GM18909 (cell line): ENCODE results near the gene STK24.

Experiments used
- ATAC-seq: cut with Tn5 transposase; IDR thresholded peaks from one replicate; pipeline ENCODE4 v1.9.1; 2021; ENCODE audit warnings: mild to moderate bottlenecking; ENCODE audit not compliant: unreplicated experiment, poor library complexity

STK24 gene

DNA sequence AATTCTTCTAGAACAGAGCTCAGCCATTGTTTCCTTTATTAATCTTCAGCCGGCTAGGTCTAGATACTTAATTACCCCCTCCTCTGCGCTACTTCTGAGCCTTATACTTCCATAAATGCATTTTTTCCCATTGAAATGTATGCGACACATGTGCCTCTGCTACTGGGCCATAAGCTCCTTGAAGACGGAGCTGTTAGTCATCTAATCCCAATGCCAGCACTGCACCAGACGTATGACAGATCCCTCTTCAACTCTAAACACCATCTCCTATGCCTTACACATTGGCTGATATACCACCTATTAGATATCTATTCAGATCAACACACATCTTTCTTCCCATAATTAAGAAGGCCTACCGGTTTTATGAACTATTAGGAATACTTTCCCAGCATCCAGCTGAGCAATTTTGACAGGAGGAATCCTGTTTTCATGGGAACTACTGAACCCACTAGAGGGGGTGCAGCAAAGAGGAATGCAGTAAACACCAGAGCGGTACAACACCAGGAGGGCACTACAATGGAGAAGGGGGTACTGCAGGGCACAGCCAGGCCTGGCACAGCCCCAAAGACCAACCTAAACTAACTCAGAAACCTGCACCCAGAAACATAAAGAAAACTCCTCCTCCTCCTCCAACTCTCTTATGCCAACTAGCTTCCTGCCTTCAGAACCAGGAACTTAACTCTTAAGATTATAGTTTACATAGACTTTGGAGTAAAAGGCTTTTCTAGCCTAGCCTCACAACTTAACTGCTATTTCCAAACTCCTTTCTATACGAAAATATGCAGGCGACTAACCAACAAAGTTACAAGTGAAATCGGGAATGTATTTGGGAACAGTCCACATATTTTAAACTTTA, 18.7 kb downstream of the STK24 start:
- ATAC-seq = no peak

DNA sequence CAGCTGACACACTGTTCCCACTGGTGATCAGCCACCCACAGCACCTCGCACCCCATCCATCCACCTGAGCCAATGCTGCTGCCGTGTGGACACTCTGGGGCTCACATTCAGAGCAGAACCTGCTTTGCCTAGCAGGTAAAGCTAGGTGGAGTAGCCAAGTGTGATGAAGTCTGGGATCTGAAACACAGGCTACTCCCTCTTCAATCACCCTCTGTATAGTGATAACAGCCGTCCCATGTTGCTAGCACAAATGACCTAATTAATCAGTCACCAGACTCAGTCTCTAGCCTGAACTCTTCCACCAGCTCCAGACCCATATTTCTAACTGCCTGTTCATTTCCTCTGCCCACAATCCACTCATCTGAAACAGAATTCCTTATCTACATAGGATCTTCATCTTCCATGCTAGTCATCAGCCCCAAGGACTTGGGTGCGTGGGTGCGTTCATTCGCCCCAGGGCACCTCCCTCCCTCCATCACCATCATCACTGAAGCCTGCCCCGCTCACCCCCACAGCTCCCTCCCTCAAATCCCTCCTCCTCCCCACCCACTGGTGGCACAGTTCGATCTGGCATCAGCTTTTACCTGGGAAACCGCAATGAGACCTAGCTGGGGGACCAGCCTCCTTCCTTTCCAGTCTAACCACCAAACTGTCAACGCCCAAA, 19.8 kb downstream of the STK24 start:
- no peak for ATAC-seq

DNA sequence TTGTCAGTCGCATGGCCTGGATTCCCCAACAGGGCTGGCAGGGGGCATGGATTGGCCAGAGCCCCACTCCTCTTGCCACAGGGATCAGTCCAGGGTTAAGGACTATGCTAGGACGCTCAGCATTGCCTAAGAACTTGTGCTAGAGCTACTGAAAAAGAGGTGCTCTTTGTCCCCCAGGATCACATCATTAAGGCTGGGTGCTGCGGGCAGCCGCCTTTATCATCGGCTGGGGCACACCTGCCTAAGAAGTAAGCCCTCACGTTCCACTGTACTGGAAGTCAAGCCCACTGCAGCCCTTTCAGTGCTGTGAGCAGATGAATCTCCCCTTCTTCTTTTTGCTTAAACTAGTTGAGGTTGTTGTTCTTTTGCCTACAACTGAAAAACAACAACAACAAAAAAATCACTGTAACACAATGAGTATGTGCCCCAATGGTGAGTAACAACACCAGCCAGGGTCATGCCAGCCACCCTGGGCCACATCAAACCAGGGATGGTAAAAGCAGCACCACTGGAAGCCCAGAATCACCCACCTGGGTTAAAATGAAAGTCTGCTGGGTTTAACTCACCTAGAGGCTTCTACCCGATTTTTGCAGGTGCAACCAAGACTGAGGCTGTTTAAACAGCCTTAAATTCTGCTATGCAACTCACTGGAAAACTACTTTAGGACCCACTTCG, 20.6 kb downstream of the STK24 start:
- no peak for ATAC-seq

DNA sequence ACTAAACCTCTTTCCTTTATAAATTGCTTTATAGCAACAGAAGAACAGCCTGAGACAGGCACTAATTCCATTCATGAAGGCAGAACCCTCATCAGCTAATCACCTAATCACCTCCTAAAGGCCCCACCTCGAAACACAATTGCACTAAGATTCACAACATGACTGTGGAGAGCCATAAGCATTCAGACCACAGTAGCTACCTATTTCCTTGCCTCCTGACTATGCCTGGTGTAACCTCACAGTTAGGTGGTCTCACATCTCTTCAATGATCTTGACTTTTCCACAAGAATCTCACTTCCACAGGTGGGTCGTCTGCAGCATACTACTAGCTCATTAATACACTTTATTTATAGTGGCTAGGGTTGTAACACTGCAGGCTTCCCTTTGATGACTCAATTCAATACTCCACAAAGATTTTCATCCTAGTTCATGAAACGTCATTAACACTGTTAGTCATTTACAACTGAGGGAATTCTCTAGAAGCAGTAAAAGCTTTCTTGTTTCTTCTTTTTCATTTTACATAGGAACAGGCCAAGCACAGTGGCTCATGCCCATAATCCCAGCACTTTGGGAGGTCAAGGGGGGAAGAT, 27.1 kb downstream of the STK24 start:
- peak; percentile 77 for ATAC-seq

DNA sequence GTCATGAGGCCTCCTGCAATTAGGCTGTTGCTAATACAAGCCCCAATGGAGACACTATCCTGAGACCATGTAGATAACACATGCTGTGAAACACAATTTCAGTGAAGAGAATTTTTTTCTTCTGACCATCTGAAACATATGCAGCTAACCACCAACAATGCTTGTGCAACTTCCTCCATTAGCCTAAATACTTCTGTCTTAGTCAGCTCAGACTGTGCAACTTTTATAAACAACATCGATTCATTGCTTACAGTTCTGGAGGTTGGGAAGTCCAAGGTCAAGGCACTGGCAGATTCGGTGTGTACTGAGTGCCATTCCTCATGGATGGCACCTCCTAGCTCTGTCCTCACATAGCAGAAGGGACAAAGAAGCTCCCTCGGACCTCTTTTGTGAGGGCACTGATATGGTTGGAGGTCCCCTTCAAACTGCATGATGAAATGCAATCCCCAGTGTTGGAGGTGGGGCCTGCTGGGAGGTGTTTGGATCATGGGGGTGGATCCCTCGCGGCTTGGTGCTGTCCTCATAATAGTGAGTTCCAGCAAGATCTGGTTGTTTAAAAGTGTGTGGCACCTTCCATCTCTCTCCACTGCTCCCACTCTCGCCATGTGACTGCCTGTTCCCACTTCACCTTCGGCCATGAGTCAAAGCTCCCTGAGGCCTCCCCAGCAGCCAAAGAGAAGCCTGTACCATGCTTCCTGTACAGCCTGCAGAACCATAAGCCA, 27.7 kb downstream of the STK24 start:
- peak; percentile 43 for ATAC-seq

DNA sequence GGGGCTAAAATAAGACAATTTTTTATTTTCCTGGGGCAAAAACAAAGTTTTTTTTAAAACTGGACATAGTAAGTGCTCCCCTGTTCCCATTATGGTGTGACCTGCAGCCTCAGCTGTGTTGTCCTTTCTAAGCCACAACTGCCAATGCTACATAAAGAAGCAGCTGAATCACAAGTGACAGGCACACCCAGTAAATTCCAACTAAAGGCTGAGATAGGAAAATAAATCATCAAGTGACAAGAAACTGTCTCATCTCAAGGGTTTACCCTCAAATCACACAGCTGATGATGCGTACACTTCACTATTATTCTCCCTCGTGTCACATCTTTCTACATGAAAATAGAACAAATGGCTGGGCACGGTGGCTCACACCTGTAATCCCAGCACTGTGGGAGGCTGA, 28.7 kb downstream of the STK24 start:
- ATAC-seq = no peak

DNA sequence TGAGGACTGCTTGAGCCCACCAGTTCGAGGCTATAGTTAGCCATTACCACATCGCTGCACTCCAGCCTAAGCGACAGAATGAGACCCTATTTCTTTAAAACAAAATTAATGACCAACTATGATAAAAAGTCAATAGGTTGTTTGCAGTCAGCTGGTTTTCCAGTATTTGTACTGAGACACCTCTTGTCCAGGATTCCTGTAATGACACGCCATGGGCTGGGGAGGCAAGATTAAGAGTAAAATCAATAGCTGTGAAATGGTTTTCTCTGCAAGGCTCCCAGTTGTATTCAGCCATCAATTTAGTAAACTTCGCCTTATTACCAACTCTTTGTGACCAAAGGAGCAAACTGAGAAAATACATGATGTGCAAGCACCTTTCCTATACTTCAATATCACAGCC, 29.5 kb downstream of the STK24 start:
- ATAC-seq = no peak

DNA sequence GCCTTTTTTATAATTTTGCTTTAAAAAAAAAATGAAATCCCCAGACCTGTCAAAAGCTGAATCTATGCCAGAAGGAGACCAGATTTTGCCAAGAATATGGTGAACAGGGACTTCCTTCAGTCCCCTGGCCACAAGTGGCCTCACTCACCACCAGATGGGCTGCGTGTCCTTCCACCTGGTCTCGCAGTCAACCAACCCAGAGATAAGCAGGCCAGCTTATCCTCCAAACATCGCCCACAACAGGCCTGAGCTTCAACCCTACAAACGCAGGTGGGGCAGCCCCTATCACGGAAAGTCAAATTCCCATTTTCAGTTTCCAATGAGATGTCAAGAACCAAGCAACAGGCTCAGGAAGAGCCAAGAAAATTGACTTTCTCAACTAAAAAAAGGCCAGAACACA, 30.5 kb downstream of the STK24 start:
- no peak for ATAC-seq

DNA sequence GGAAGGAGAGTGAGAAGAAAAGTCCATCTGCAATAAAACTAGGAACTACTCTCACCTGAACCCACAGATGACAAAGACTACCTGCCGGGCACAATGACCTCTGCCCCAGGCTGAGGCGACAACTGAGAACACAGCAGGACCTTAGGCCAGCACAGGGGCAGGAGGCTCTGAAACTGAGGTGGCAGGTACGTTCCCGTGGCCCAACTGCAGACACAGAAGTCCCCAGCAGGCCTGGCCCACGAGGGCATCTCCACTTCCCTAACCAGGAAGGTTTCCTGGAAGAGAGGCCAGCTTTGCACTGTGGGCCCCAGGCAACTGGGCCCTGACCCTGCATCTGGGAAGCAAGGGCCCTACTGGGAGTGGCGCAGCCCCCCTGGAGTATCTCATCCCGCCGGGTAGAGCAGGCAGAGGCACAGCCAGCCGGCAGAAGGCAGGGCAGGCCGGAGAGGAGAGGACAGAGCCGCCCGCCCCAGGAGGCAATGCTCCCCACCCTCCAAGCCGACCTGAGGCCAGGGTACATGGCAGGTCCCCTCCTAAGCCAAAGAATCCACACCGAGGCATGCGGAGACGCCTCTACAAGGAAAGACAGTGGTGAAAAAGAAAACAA, 32.7 kb downstream of the STK24 start:
- no peak for ATAC-seq

DNA sequence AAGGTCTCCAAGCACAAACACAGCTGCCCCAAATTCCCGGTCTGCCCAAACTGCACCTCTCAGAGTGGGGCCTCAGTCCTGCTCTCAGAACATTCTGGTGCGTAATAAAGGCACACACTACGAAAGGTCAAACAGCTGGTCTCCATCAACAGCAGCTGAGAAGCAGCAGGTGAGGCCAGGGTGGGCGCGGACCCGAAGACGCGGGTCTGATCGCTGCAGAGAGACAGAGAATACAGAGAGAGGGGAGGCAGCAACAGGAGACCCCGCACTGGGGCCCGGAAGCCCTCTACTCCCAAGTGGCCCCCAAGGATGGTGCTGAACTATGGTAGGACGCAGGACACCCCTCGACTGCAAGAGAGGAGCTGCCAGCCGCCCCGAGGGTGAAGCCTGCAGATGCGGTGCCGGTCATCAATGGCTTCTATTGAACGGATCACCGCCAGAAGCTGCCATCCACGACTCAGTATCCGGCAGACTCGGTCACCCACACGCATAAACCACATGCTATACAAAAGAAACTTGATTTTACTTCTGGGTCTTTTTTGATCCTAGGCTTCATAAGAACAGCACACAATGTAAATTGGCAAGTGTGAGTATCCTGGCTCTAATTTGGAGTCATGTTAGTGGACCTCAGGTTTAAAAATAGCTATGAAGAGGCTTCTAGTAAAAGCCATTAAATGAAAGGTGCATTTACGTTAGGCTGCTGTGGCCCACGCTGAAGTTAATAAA, 33.4 kb downstream of the STK24 start:
- peak; percentile 28 for ATAC-seq

DNA sequence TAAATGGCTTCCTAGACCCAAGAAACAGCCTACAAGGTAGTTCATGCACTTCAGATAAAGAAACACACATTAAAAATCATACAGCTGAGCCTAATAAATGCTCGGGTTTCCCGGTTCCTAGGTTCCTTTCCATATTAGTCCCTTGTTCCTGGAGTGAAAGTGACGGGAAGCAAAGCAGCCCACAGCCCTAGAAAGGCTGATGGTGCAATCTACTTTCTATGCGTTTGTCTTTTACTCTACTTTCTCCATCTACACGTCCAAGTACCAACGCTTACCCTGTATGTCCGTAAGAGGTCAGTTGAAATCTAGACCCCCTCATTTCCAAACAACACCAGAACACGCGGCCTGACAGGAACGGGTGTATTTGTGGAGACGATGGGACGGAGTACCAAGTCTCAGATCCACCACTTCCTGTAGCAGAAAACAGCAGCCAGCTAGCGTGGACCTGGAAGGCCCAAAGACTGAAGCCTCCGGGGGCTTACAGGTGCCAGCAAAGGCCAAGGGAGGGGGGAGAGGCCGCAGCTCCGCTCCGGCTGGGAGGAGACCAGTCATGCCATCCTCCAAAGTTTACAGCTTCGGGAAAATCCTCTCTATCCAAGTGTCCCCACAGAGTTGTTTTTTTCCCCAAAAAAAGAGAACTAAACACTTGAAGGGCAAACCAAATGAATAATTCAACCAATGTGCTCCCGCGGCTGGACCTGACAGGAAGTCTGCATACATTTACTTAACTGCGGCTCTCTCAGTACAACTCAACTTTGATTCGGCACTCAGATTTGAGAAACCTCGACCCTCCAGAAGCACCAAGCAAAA, 34.1 kb downstream of the STK24 start:
- peak; percentile 54 for ATAC-seq

DNA sequence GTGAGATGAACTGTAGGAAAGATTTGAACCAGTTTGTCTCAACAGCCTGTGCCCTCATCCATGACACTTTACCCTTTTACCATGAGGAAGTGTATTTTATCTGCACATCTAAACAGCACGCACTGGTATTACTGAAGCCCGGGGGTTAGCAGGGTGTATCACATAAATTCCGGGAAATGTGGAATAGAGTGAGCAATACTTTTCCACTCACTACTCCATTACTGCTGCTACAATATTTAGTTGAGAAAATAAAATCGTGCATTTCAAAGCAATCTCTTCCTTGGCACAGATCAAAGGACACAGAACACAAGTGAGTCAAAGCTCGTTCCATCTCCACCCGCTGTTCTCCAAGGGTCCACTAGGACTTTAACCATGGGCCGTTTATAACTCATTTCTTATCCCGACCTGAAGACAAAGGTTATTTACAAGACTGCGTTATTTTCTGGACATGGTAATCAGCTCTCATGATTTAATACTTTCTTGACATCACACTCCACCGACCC, 35.2 kb downstream of the STK24 start:
- ATAC-seq = no peak

DNA sequence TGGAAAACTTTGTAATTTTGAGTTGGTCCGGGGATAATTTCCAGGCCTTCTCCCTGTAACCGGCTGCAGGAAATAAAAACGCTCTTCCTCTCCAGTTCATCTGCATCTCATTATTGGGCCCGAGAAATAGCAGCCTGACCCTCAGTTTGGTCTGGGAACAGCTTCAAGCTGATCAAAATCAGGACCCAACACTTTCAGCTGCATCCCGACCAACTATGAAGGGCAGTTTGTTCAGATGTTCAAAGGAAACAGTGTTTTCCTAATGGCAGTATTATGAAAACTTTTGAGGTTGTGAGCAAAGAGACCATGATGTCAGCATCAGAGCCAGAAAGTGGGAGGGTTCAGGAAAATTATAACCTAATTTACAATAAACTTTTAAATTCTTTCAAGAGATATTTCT, 35.7 kb downstream of the STK24 start:
- no peak for ATAC-seq

DNA sequence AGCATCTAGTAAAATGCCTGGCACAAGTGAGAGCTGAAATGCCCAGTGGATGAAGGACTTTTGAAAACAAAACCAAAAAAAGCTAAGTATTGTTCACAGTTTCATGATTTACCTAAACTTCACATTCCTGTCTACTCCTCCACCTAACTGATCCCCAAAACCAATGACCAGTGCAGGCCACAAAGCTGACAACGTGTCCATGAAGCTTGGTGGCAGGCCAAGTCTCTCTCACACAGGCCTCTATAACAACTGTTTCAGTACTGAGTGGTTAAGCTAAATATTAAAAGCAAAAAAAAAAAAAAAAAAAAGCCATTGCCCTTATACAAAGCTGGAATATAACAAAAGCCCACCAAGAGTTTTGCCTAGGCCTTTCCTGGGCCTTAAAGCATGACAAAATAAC, 36.4 kb downstream of the STK24 start:
- peak; percentile 36 for ATAC-seq

DNA sequence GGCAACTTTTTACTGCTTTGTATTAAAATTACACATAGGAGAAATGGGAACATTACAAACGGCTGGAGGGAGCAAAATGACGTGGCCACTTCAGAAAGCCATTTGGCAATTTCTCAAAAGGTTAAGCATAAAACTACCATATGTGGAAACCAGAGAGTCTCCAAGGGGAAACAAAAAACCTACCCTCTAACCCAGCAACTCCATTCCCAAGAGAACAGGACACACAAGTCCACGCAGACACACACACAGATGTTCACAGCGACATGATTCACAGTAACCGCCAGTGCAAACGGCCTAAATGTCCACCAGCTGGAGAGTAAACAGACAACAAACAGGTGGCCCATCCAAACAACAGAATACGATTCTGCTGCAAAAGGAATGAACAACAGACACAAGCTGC, 37.2 kb downstream of the STK24 start:
- ATAC-seq = no peak

DNA sequence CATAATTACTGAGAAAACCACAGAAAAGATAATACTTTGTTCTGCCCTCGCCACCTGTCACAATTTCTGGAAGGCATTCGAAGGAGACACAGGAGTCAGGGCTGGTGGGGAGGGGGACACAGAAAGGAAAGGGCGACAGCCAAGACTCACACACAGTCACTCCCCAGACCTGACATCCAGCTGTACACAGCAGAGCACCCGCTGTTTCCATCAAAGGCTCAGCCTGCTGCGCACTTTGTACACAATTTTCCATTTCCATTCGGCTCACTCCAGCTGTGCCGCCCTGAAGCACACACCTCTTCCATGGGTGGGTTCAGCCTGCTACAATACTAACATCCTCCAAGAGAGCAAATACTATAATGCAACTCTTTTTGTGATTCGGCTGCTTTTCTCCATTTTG, 38.0 kb downstream of the STK24 start:
- no peak for ATAC-seq

DNA sequence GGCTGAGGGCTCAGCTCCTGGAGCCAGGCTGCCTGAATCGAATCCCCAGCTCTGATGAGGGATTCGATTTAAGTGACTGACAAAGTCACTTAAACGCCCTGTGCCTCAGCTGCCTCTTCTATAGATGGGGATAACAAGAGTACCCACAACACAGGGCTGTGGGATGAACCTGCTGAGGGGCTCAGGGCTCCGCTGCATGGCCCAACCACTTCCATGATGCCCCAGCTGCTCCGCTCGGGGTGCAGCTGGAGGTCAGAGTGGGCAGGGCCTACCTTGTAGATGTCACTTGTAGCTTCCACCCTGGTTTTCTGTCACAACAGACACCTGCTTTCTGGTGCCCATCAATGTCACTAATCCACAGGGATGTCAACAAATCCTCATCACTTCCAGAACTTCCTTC, 39.2 kb downstream of the STK24 start:
- ATAC-seq = no peak

DNA sequence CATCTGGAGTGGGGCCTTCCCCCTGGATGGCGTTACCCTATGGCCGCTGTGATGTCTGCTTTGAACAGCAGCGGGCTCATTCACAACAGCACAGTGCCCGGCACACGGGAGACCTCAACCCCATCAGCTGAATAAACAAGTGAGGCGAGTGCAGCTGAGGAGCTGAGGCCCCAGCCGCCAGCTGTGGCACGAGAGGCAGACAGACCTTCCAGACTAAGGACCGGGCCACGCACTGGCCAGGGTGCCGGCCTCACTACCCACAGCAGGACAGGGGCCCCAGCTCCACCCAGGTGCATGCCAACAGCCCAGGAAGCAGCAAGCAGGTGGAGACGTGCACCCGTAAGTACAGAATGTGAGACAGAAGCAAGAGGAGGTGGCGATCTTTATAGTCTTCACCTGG, 39.6 kb downstream of the STK24 start:
- no peak for ATAC-seq
